Measurements from ENCODE around the gene CCDC40.

CCDC40 gene

DNA sequence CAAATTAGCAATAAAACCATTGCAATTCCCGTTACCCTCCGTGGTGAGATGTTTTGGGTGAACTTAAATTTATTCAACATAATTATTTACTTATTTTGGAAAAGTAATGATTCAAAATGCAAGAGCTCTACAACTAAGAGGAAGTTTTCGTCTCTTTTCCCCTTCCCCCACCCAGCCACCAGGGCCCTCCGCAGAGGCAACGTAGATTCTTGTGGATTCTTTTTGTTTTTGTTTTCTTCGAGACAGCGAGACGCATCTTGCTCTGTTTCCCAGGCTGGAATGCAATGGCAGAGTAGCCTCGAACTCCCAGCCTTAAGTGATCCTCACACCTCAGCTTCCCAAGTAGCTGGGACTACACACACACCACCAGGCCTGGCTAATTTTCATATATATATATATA, 19.2 kb downstream of the CCDC40 start:
- DNase-seq (no peak), ATAC-seq (replicated peaks) (no peak)
- Mint-ChIP-seq H3K36me3 (ENCODE audit: insufficient read depth) (no peaks in the 10 kb centered on the region), H3K4me3 (no peak overlapping the region), H3K27me3 (no peaks in the 10 kb centered on the region), H3K27ac (no peak overlapping the region), H3K9me3 (no peaks in the 10 kb centered on the region), H3K4me1 (ENCODE audit: low read depth in 2 of 2) (no peaks in the 10 kb centered on the region)

DNA sequence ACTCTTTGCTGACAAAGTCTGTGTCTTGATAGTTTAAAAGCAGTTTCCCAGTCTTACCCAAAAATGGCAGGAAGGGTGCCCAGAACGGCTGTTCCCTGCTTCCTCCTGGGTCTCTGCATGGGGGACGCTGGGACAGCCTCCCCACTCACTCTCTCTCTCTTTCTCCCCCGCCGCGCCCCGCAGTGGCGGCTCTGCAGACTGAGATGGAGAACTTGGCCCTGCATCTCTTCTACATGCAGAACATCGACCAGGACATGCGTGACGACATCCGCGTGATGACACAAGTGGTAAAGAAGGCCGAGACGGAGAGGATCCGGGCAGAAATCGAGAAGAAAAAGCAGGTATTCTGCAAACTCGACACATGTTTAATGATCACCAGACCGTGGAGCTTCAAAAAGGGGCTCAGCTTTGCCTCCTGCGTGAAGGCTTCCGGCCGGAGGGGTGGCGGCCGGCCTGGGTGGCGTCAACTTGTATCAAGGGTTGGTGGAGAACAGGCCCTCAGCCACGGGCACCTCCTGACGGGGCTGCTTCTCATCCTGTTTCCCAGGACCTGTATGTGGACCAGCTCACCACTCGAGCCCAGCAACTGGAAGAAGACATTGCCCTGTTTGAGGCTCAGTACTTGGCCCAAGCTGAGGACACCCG, 22.0 kb downstream of the CCDC40 start:
- H3K36me3 Mint-ChIP-seq (ENCODE audit: insufficient read depth): no peaks in the 10 kb centered on the region
- H3K9me3 Mint-ChIP-seq: no peaks in the 10 kb centered on the region
- H3K4me3 Mint-ChIP-seq: no peak overlapping the region
- no peak overlapping the region for H3K27ac Mint-ChIP-seq
- DNase-seq (no peak), ATAC-seq (replicated peaks) (no peak)
- no peaks in the 10 kb centered on the region for H3K4me1 Mint-ChIP-seq (ENCODE audit: low read depth in 2 of 2)
- H3K27me3 Mint-ChIP-seq: no peaks in the 10 kb centered on the region

DNA sequence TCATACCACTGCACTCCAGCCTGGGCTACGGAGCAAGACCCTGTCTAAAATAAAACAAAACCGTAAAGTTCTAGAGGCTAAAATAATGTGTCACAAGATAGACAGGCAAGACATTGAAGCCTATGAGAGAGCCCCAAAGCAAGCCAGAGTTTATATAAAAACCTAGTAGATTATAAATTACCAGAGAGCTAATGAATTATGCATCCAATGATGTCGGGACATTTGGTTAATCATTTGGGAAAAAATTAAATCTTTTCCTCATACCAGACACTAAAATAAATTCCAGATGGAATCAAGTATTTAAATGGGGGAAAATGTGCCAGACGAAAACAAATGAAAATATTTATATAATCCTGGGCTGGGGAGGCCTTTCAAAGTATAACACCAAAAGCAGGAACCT, 24.2 kb downstream of the CCDC40 start:
- DNase-seq: no peak
- Mint-ChIP-seq H3K27ac (no peak overlapping the region), H3K4me3 (no peak overlapping the region), H3K9me3 (no peaks in the 10 kb centered on the region), H3K27me3 (peaks cover 0 to 9% of the 10 kb centered on the region in 2 donors), H3K36me3 (ENCODE audit: insufficient read depth) (no peaks in the 10 kb centered on the region), H3K4me1 (ENCODE audit: low read depth in 2 of 2) (no peaks in the 10 kb centered on the region)
- no peak for ATAC-seq (replicated peaks)

DNA sequence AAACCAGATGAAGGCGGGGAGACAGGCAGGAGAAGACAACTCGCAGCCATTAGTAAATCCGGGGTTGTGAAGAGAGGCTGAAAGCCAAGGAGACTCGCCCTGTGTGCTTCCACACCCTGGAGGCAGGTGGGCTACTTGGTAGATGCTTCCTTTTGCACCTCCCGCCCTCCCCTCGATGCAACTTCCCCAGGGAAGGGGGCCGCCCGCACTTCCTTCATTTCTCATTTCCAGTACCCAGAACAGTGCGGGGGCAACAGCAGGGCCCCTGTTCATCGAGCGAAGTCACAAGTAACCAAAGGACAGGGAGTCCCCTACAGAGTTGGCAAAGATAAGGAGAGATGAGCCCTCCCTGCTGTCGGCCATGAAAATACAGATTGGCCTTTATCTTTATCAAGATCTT, 25.0 kb downstream of the CCDC40 start:
- ATAC-seq (replicated peaks) (no peak), DNase-seq (no peak)
- Mint-ChIP-seq H3K4me3 (no peak overlapping the region), H3K27me3 (peaks cover 0 to 16% of the 10 kb centered on the region in 2 donors), H3K9me3 (no peaks in the 10 kb centered on the region), H3K4me1 (ENCODE audit: low read depth in 2 of 2) (no peaks in the 10 kb centered on the region), H3K36me3 (ENCODE audit: insufficient read depth) (no peaks in the 10 kb centered on the region), H3K27ac (no peak overlapping the region)

DNA sequence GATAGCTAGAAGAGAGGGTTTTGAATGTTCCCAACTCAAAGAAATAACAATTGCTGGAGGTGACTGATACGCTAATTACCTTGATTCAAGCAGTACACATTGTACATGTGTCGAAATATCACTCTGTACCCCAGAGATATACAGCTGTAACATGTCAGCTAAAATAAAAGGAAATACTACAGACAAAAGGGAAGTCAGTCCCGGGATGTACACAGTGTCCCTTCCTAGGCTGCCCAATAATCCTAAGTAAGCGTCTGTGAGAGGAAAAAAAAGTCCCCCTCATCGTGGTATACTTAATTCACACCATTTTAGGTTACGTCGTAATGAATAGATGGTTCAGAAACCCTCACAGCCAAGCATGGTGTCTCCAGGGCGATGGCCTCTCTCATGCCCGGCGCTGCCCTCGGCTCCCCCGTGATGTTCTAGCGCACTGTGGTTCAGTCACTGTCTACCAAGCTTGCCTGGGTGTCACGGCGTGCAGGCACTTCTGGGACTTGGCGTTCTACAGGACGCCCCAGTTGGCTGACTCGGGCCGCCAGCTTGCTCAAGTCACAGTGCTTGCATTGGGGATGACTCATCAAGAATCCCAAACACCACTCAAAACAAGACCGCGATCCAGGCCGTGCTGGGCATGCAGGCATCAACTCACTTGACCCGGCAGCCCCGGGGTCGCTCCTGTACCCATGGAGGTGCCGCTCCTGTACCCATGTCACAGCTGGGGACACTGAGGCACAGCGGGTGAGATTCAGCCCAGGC, 27.6 kb downstream of the CCDC40 start:
- ATAC-seq (replicated peaks) (no peak), DNase-seq (no peak)
- H3K9me3 Mint-ChIP-seq: no peaks in the 10 kb centered on the region
- peaks cover 11 to 33% of the 10 kb centered on the region in 2 donors for H3K27me3 Mint-ChIP-seq
- no peak overlapping the region for H3K4me3 Mint-ChIP-seq
- H3K36me3 Mint-ChIP-seq (ENCODE audit: insufficient read depth): no peaks in the 10 kb centered on the region
- H3K27ac Mint-ChIP-seq: no peak overlapping the region
- H3K4me1 Mint-ChIP-seq (ENCODE audit: low read depth in 2 of 2): no peaks in the 10 kb centered on the region

DNA sequence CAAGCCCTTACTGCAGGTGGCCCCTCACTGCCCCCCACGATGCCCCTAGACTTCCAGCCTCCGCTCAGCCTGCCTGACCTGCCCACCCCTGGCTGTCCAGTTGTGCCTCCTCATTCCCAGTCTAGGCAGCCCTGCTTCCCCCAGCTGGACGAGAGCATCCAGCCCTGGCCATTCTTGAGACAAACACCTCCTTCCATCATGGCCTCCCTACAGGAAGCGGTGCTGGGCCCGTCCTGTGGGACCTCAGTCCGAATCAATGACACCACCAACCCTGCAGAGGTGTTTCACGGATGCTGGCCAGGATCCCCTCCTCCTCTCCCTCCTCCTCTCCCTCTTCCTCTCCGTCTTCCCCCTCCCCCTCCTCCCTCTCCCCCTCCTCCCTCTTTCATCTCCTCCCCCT, 28.3 kb downstream of the CCDC40 start:
- no peak for ATAC-seq (replicated peaks)

DNA sequence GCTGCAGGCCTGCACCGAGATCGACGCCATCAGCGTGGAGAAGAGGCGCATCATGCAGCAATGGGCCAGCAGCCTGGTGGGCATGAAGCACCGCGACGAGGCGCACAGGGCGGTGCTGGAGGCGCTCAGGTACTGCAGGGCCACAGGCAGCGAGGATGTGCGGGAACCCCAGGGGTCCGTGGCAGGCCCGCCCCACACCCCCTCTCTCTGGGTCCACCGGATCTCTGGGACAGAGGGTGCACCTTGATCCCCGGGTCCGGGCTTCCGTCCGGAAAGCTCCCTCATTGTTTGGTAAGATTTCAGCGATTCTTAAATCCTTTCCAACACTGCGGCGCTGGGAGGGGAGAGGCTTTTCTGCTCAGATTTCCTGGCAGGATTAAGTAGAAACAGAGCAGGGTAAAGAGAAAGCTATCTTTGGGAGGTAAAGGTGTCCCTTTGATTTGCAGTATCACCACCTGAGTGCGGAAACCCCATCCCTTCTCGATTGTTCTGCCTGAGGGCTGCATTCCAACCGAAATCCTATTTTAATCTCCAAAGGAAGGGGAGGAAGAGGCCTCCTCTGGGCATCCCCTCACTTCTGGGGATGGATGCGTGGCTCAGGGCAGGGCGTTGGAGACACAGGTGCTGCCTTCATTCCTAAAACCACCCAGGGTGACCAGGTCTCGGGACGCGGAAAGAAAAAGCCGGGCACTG, 29.2 kb downstream of the CCDC40 start:
- no peak for DNase-seq
- Mint-ChIP-seq H3K4me3 (no peak overlapping the region), H3K36me3 (ENCODE audit: insufficient read depth) (peaks cover 2% of the 10 kb centered on the region), H3K4me1 (ENCODE audit: low read depth in 2 of 2) (no peaks in the 10 kb centered on the region), H3K9me3 (no peaks in the 10 kb centered on the region), H3K27me3 (peaks cover 17 to 44% of the 10 kb centered on the region in 2 donors), H3K27ac (no peak overlapping the region)
- no peak for ATAC-seq (replicated peaks)

More for the DNA sequence above, 28.3 kb downstream of the CCDC40 start:
- no peak overlapping the region for H3K4me3 Mint-ChIP-seq
- H3K36me3 Mint-ChIP-seq (ENCODE audit: insufficient read depth): no peaks in the 10 kb centered on the region
- no peaks in the 10 kb centered on the region for H3K9me3 Mint-ChIP-seq
- H3K4me1 Mint-ChIP-seq (ENCODE audit: low read depth in 2 of 2): no peaks in the 10 kb centered on the region
- no peak overlapping the region for H3K27ac Mint-ChIP-seq
- no peak for DNase-seq
- peaks cover 17 to 40% of the 10 kb centered on the region in 2 donors for H3K27me3 Mint-ChIP-seq

DNA sequence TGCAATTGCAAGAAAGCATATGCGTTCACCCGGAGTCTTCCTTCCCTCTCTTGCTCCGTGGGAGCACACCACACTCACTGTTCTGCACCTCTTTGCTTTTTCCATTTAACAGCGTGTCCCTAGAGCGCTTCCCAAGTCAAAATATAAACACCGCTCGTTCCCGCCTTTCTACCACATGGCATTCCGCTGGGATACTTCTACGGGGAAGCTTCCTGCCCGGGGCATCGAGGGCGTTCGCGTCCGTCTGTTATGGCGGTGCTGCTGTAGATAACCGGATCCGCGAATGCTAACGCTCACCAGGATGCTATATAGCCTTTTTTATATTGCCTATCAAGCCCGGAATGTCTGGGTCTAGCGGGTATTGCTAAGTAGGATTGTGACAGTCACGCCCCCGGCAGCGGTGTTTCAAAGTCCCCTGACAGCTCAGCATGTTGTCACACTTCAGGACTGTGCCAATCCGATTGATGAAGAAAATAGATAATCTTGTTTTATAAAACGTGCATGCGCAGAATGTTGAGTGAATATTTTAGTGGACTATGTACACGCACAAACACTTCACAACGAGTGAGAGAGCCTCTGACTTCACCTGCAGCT, 31.0 kb downstream of the CCDC40 start:
- Mint-ChIP-seq H3K9me3 (no peaks in the 10 kb centered on the region), H3K27ac (no peak overlapping the region), H3K27me3 (peaks cover 17 to 44% of the 10 kb centered on the region in 2 donors), H3K4me1 (ENCODE audit: low read depth in 2 of 2) (no peaks in the 10 kb centered on the region), H3K36me3 (ENCODE audit: insufficient read depth) (peaks cover 2% of the 10 kb centered on the region), H3K4me3 (no peak overlapping the region)
- no peak for DNase-seq
- no peak for ATAC-seq (replicated peaks)

DNA sequence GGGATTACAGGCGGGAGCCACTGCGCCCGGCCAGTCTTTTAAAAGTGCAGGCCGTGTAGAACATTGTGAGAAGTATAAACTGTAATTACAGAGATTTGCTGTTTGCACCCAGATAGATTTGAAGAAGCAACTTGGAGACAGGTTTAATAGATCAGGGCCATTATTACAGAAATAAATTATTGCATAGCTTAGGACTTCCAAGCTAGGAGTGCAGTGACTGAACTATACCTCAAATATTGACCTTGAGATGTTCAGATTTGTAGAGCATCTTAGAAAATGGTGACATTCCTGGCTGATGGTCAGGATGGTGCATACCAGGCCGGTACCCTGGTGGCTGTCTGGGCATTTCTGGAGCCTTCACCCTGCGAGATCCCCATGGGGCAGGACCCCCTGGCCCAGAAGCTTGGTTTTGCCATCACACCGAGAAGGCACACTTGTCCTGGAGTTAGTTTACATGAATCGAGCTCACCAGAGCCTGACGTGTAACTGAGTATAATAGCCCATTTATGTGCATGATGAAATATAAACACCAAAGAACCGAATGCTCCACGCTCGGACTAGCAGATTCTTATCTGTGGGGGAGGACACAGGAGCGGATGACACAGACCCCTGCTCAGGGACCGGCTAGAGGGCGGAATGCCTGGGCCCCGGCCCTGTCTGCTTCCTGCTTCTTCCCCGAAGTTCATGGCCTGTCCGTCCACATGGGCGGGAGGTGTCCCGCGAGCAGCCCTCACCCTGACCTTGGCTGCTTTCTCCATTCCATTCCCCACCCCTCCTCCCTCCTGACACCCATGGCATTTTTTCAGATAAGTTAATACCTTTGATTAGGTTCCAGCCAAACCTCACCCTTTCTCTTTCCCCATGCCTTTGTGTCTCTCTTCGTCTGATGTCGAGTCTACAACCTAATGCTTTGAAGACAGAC, 32.1 kb downstream of the CCDC40 start:
- H3K27me3 Mint-ChIP-seq: peaks cover 17 to 47% of the 10 kb centered on the region in 2 donors
- H3K36me3 Mint-ChIP-seq (ENCODE audit: insufficient read depth): peaks cover 2% of the 10 kb centered on the region
- H3K4me3 Mint-ChIP-seq: no peak overlapping the region
- H3K9me3 Mint-ChIP-seq: no peaks in the 10 kb centered on the region
- no peak overlapping the region for H3K27ac Mint-ChIP-seq
- no peak for DNase-seq
- no peak for ATAC-seq (replicated peaks)
- H3K4me1 Mint-ChIP-seq (ENCODE audit: low read depth in 2 of 2): no peaks in the 10 kb centered on the region

DNA sequence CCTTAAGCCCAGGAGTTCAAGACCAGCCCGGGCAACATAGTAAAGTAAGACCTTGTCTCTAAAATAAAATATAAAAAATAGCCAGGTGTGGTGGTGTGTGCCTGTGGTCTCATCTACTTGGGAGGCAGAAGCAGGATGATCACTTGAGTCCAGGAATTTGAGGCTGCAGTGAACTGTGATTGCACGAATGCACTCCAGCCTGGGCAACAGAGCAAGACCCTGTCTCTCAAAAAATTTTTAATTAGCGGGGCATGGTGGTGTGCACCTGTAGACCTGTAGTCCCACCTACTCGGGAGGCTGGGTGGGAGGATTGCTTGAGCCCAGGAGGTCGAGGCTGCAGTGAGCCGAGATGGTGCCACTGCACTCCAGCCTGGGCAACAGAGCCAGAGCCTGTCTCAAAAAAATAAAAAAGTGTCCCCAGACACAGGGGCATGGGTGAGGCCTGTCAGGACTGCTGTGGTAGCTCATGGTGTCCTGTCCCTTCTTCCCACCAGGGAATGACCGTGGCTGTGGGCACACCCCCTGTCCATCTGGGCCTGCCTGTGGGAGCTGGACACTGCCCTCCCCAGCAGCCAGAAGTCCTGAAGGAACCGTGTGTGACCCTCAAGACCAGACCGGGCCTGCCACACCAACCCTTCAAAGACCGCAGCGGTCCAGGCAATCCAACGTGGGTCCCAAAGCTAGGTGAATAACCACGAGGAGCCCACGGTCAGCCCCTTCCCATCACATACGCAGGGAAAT, 34.1 kb downstream of the CCDC40 start:
- Mint-ChIP-seq H3K4me1 (ENCODE audit: low read depth in 2 of 2) (no peaks in the 10 kb centered on the region), H3K36me3 (ENCODE audit: insufficient read depth) (peaks cover 2% of the 10 kb centered on the region), H3K4me3 (no peak overlapping the region), H3K27me3 (peaks cover 18 to 47% of the 10 kb centered on the region in 2 donors), H3K27ac (no peak overlapping the region), H3K9me3 (no peaks in the 10 kb centered on the region)
- DNase-seq (no peak), ATAC-seq (replicated peaks) (no peak)

DNA sequence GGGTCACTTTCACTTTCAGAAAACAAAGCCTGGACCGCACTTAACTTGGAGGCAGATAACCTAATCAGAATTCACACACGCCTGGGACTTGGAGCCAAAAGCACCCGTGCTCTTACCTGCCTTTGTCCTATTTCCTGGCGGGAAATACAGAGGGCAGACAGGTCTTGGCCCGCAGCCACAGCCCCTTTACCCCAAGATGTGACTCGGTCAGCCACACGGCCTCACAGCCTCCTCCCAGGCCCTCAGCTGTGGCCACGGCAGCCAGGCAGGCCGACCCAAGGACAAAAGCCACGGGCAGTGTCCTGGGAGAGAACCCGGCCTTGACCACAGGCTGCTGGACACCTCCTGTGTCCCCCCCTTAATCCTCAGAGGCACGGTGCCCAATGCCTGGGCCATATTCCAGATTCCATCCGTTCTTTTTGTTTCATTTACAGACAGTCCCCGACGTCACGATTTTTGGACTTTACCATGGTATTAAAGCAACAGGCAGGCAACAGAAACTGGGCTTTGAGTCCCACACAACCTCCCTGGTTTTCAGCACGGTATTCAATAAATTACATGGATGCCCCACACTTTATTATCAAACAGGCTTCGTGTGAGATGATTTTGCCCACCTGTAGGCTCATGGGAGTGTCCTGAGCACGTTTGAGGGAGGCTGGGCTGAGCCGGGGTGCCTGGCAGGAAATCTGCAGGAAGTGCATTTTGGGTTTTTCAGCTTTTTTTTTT, 34.8 kb downstream of the CCDC40 start:
- no peak overlapping the region for H3K27ac Mint-ChIP-seq
- peaks cover 23 to 46% of the 10 kb centered on the region in 2 donors for H3K27me3 Mint-ChIP-seq
- H3K36me3 Mint-ChIP-seq (ENCODE audit: insufficient read depth): peaks cover 2% of the 10 kb centered on the region
- DNase-seq (no peak), ATAC-seq (replicated peaks) (no peak)
- H3K4me1 Mint-ChIP-seq (ENCODE audit: low read depth in 2 of 2): no peaks in the 10 kb centered on the region
- no peak overlapping the region for H3K4me3 Mint-ChIP-seq
- no peaks in the 10 kb centered on the region for H3K9me3 Mint-ChIP-seq

DNA sequence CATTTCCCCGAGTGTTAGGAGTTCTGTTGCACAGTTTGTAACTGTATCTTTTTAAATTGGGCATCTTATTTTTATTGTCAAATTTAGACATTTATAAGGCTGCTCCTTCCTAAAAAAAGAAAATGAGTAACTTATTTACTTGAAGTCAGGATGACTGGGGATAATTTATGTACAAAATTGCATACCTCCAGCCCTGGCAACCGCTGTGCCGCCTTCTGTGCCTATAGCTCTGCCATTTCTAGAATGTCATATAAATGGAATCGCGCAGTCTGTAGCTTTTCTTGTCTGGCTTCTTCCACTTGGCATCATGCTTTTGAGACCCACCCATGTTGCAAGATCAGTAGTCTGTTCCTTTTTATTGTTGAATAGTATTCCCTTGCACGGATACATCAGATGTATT, 36.0 kb downstream of the CCDC40 start:
- no peaks in the 10 kb centered on the region for H3K4me1 Mint-ChIP-seq (ENCODE audit: low read depth in 2 of 2)
- H3K4me3 Mint-ChIP-seq: no peak overlapping the region
- no peak for DNase-seq
- no peaks in the 10 kb centered on the region for H3K9me3 Mint-ChIP-seq
- H3K27ac Mint-ChIP-seq: no peak overlapping the region
- H3K27me3 Mint-ChIP-seq: peaks cover 15 to 36% of the 10 kb centered on the region in 2 donors
- peaks cover 2% of the 10 kb centered on the region for H3K36me3 Mint-ChIP-seq (ENCODE audit: insufficient read depth)
- ATAC-seq (replicated peaks): no peak
